Activated CD8-positive, alpha-beta memory T cell treated with anti-CD3 and anti-CD28 coated beads, Interleukin-2, amount 50 U/mL, for 24 hours (primary cell): ENCODE results near the gene SH3BGRL.
"Not testable (repeated sequence)": the region's sequence is repeated elsewhere in the genome, so short reads cannot be mapped to it uniquely, and the experiment has no call there.

Experiments used
- DNase-seq: peaks from one replicate; pipeline ENCODE4 v3.0.0-alpha.2; 2020; ENCODE audit errors: extremely low read depth

Gene SH3BGRL

DNA sequence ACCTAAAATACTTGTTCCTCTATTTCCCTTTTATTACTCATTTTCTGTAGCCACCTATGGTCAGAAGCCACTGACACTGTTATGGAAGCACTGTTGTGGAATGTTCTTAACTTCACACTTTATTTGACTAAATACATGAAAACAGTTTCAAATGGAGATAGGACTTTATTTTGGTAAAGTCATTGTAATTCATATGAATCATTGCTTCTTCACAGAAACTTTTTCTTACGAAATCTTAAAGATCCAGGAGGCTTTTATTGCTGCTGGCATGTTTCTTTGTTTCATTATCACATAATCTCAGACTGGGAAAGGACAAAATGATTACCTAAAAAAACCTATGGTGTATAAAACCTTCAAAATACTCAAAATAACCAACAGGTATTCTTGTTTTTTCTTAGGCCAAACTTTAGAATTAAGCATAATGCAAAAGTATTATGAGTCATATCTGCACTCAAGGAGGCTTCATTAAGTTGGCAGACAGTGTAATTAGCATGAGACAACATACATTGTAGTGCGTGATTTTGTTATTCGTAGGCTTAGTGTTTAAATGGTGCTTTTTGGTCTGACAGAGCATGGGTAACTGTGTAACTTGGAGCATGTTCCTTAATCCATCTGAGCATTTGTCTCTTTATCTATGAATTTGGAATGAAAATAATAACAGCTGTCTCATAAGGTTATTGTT lies 58.0 kb downstream of the SH3BGRL start:
- DNase-seq, result no peak

DNA sequence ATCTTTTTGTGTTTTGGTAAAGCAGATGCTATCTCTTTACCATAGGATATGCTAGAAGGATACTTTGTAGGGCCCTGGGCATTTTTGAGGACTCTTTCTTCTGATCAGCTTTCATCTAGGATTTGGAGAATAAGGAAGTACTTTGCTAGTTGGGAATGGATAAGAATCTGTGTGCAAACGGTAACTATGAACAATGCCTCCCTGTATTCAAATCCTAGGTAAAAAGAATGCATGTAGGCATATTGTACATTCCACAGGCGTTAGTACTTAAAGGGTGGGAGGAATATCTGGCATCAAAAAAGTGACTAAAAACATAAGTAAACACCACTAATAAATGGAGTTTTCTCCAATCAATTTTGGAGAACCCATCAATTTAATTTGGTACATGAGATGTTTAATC lies 59.7 kb downstream of the SH3BGRL start:
- no peak for DNase-seq

DNA sequence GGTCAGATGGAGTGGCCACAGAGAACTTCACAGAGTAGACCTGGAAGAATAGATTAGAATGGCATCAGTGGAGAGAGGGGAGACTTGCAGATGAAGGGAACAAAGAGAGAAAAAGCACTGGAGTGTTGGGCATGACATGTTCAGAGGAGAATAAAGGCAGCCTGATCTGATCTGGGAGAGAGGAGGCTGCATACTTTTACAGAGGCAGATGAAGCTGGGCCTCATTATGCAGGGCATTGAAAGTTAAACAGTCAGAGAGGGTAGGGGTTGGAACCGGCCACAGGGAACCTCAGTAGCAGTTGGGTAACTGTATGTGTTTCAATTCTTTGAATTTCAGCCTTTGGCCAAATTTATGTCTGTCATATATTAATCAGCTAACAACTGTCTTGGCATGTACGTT lies 61.2 kb downstream of the SH3BGRL start:
- DNase-seq, result no peak

DNA sequence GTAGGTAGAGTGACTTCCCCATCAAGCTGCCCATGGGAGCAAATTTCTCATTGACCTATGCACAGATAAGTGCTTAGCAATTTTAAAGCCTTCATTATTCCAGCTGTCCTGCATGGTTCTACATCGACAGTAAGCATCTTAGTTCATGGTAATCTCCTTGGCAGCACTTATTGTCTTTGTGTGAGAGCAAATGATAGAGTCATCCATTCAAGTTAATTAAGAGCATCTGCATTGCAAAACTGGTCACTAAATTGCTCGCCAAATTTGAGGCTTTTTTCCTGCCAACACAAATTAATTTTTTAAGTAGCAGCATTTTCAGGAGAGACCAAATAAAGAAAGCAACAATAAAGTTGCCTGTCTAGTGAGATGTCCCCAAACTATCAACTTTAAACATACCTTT lies 76.7 kb downstream of the SH3BGRL start:
- DNase-seq, result no peak

DNA sequence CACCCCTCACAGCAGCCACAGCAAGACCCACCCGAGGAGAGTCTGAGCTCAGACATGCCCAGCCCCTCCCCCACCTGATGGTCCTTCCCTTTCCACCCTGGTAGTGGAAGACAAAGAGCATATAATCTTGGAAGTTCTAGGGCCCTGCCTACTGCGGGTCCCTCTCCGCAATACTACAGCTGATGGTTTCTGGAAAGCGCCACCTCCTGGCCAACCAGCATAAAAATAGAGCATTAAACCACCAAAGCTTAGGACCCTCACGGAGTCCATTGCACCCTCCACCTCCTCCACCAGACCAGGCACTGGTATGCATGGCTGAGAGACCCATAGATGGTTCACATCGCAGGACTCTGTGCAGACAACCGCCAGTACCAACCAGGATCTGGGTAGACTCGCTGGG lies 78.2 kb downstream of the SH3BGRL start:
- no peak for DNase-seq

DNA sequence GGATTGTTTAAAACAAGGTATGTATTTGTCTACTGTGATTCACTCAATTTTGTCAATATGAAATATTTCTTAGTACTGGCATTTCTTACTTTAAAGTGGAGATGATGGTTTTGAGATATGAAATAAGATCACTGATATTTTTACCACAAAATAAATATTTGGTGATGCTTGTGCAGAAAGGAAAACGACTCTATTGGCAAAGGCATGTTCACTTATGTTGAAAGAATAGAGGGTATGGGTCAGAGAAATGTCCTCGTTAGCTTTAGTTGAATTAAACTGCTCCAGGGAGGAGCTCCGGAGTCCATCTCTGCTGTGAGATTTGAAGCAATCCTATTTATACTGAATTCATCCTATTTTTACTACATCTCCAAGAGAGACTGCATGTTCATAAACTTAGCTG lies 84.2 kb downstream of the SH3BGRL start:
- no peak for DNase-seq

DNA sequence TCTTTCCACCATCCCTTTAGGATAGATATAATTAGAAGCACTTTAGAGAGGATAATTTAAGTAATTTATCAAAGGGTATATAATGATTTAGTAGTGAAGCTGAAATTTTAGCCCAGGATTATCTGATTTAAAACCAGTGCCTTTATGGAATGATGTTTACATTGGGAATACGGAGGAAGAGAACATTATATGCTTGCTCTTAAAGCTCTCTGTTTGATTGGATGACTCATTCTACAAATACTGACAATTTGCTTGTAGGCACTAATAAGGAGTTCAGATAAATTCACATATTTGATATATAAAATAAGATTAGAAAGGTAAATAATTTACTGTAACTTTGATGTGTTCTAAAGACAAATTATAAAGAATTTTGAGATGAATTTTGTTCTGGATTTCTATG lies 84.7 kb downstream of the SH3BGRL start:
- DNase-seq, result no peak

DNA sequence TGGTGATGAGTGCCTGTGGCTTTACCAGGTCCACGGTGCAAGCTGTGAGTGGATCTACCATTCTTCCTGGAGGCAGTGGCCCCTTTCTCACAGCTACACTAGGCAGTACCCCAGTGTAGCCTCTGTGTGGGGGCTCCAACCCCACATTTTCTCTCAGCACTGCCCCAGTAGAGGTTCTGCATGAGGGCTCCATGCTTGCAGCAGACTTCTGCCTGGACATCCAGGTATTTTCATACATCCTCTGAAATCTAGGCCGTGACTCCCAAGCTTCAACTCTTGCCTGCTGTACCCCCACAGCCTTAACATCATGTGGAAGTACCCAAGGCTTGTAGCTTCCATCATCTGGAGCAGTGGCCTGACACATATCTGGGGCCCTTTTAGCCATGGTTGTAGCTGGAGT lies 90.1 kb downstream of the SH3BGRL start:
- DNase-seq, result no peak

DNA sequence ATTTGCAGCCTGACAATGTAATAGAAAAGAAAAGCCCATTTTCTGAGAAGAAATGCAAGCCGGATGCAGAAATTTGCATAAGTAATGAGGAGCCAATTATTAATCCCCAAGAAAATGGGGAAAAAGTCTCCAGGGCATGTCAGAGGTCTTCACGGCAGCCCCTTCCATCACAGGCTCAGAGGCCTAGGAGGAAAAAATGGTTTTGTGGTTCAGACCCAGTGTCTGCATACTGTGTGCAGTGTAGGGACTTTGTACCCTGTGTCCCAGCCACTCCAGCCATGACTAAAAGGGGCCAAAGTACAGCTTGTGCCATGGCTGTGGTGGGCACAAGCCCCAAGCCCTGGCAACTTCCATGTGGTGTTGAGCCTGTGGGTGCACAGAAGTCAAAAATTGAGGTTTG lies 92.2 kb downstream of the SH3BGRL start:
- DNase-seq, result no peak

DNA sequence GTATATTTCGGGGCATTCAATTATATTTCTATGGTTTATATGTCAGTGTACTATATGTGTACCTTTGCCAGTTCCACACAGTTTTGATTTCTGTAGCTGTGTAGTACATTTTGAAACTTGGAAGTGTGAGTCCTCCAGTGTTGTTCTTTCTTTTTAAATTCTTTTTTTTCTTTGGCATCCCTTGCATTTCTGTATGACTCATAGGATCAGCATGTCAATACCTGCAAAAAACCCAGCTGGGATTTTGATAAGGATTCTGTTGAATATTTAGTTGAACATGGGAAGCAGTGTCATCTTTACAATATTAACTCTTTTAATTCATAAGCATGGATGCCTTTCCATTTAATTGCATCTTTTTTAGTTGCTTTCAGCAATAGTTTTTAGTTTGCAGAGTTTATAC lies 100.0 kb downstream of the SH3BGRL start:
- DNase-seq, result no peak

DNA sequence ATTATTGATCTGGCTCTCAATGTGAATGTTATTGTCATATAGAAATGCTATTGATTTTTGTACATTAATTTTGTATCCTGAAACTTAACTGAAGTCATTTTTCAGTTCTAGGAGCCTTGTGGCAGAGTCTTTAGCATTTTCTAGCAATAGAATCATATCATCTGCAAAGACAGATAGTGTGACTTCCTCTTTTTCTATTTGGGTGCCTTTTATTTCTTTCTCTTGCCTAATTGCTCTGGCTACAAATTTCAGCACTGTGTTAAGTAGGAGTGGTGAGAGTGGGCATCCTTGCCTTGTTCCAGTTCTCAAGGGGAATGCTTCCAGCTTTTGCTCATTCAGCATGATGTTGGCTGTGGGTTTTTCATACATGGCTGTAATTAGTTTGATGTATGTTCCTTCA lies 102.7 kb downstream of the SH3BGRL start:
- no peak for DNase-seq

DNA sequence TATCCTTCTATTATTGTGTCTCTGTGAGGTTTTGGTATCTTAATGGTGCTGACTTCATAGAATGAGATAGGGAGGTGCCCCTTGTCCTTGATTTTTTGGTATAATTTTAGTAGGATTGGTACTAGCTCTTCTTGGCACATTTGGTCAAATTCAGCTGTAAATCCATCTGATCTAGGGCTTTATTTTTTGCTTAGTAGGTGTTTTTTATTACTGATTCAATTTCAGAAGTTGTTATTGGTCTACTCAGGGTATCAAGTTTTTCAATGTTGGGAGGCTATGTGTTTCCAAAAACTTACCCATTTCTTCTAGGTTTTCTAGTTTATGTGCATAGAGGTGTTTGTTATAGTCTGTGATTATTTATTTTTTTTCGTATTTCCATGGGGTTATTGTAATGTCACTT lies 103.3 kb downstream of the SH3BGRL start:
- DNase-seq, result no peak

DNA sequence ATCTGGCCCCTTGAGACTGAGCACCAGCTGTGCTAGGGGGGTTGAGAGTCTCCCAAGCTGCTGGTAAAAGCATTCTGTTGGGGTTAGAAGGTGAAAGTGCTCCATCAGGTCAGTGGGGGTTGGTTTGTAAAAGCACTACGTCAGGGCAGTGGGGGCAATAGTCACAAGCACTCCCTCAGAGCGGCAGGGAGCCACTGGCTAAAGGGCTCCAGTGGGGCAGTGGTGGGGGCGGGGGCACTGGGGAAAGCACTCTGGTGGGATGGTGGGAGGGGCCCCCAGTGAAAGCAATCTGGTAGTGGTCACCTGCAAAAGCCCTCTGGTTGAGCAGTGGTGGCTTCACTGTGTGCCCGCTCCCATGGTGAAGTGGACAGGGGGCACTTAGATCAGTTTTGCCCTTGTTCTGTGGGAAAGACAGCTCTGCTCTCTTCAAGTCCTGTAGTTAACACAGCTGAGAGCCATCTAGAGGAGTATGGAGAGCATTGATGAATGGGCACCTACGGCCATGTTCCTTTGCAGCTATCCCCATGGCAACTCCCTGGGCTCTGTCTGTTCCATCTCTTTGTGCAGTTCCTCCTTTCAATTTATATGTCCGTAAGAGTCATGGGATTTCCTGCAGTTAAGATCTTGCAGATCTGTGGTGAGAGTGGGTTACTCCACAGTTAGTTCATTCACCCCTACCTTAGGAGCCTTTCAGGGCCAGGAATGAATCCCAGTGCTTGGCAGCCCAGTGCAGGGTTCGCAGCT lies 106.4 kb downstream of the SH3BGRL start:
- no peak for DNase-seq

DNA sequence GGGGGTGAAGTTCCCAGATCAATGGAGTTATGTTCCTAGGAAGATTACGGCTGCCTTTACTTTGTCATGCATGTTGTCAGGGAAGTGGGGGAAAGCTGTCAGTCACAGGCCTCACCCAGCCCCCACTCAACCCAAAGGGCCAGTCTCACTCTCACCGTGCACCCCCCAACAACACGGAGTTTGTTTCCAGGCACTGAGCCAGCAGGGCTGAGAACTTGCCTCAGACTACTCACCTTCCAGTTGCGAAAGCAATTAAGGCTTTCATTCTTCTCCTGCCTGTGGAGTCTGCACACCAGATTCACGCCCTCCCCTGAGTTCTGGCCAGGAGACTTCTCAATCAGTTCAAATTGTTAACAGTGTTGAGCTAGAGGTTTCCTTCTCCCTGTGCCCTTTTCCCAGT lies 114.3 kb downstream of the SH3BGRL start:
- DNase-seq, result no peak

DNA sequence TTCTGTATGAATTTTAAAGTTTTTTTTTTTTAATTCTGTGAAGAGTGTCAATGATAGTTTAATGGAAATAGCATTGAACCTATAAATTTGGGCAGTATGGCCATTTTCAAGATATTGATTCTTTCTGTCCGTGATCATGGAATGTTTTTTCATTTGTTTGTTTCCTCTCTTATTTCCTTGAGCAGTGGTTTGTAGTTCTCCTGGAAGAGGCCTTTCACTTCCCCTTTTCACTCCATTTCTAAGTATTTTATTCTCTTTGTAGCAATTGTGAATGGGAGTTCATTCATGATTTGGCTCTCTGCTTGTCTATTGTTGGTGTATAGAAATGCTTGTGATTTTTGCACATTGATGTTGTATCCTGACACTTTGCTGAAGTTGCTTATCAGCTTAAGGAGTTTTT lies 129.8 kb downstream of the SH3BGRL start:
- DNase-seq, result not testable (repeated sequence)

DNA sequence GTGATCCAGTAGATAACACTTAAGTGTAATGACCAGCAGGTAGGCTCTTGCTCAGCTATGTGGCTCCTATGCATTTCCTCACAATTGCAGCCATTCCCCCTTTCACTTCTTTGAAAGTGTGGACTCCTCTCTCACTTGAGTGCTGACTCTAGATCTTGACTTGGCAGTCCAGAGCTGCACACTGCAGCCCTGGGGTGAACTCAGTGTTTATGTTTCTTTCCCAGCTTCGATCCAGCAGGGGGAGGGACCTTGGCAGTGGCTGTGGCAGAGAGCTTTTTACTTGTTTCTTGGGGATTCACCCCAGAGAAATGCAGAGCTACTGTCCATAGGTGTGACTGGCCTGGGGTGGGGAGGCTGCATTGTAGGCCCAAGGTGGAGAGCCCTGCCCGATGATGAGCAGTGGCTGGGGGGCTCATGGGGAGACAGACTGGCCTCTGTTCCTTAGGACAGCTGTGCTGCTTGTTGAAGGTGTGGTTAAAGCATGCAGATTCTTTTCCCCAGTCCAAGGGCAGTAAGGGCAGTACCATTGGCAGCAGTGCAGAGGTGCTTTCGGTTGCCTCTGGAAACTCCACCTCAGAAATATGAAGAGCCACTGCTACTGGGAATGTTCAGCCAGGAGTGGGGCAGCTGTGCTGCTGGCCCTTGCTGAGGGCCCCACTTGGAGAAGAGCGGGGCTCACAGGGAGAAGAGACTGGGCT lies 134.7 kb downstream of the SH3BGRL start:
- no peak for DNase-seq

DNA sequence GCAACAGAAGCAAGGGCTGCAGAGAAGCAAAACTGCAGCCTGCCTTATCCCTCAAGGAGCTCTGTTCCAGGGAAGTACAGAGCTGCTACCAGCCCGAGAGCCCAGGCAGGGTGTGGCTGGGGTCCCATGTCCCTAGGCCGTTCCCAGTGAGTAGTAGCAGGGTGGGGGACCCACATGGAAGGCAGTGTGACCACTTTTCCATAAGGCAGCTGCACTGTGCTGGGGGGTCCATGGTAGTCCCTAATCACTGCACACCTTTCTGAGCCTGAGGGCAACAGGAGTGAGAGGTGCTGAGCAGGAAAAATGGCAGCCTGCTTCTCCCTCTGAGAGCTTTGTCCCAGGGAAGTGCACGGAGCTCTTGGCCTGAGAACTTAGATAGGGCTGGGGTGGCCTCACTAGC lies 135.9 kb downstream of the SH3BGRL start:
- no peak for DNase-seq

DNA sequence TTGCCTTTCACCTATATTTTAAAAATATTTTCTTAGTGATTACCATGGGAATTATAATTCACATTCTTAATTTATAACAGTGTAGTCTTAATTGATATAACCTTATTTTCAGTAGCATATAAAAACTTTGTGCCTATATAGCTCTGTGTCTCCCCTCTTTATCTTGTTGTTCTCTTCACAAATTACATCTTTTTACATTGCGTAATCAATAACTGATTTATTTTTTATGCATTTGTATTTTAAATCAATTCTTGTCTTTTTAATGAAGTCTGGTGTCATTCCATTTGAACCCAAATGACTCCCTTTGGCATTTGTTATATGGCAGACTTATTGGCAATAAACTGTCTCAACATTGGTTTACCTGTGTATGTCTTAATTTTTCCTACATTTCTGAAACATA lies 137.0 kb downstream of the SH3BGRL start:
- DNase-seq, result no peak

DNA sequence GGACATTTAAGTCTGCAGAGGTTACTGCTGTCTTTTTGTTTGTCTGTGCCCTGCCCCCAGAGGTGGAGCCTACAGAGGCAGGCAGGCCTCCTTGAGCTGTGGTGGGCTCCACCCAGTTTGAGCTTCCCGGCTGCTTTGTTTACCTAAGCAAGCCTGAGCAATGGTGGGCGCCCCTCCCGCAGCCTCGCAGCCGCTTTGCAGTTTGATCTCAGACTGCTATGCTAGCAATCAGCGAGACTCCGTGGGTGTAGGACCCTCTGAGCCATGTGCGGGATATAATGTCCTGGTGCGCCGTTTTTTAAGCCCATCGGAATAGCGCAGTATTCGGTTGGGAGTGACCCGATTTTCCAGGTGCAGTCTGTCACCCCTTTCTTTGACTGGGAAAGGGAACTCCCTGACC lies 143.4 kb downstream of the SH3BGRL start:
- DNase-seq, result not testable (repeated sequence)
